ENCODE results near the gene SEPTIN6.
"Not testable (repeated sequence)": the region's sequence is repeated elsewhere in the genome, so short reads cannot be mapped to it uniquely, and the experiment has no call there.

Gene SEPTIN6

DNA sequence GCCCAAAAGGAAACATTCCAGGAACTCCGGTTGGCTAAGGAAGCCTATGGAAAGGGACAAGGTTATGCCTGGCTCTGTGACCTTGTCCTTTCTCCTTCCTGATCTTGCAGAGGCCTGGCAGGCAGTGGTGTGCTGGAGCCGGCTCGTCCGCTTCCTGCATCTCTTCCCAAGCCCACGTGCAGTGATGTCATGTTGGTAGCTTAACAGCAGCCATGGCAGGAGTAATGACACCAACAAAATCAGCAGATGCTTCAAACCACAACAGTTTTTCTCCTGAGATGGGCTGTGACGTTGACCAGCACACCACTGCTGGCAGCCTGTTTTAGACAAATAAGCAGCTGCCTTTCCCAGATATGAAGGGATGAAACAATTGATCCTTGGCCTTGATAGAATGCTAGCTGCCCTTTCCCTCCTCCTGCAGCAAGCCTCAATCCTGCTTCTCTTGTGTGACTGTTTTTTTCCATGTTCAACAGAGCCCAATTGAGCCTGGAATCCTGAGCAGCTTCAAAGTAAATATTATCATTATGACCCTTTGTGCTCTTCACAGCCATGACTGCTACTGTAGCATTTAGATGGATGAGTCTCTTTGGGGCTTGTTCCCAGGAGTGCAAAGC, 23.4 kb downstream of the SEPTIN6 start:
- Histone ChIP-seq H3K27ac (peak overlapping the region; percentile 11), H3K4me3 (ENCODE audit: low read depth, low read length) (no peak overlapping the region), H3K27me3 (replicated peaks) (no peaks in the 10 kb centered on the region), H3K36me3 (replicated peaks) (no peaks in the 10 kb centered on the region)
- in situ Hi-C loops (cut with HindIII; ENCODE audit: low pct_ligation_motif_present, low sequenced_read_pairs), result no loop called here
- DNase-seq, result peak; percentile 44
- TF ChIP-seq, protein P1, sequence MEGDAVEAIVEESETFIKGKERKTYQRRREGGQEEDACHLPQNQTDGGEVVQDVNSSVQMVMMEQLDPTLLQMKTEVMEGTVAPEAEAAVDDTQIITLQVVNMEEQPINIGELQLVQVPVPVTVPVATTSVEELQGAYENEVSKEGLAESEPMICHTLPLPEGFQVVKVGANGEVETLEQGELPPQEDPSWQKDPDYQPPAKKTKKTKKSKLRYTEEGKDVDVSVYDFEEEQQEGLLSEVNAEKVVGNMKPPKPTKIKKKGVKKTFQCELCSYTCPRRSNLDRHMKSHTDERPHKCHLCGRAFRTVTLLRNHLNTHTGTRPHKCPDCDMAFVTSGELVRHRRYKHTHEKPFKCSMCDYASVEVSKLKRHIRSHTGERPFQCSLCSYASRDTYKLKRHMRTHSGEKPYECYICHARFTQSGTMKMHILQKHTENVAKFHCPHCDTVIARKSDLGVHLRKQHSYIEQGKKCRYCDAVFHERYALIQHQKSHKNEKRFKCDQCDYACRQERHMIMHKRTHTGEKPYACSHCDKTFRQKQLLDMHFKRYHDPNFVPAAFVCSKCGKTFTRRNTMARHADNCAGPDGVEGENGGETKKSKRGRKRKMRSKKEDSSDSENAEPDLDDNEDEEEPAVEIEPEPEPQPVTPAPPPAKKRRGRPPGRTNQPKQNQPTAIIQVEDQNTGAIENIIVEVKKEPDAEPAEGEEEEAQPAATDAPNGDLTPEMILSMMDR (IDR thresholded peaks at IDR 0.05; ENCODE audit: low read depth, low read length, missing control alignments), result no peak

DNA sequence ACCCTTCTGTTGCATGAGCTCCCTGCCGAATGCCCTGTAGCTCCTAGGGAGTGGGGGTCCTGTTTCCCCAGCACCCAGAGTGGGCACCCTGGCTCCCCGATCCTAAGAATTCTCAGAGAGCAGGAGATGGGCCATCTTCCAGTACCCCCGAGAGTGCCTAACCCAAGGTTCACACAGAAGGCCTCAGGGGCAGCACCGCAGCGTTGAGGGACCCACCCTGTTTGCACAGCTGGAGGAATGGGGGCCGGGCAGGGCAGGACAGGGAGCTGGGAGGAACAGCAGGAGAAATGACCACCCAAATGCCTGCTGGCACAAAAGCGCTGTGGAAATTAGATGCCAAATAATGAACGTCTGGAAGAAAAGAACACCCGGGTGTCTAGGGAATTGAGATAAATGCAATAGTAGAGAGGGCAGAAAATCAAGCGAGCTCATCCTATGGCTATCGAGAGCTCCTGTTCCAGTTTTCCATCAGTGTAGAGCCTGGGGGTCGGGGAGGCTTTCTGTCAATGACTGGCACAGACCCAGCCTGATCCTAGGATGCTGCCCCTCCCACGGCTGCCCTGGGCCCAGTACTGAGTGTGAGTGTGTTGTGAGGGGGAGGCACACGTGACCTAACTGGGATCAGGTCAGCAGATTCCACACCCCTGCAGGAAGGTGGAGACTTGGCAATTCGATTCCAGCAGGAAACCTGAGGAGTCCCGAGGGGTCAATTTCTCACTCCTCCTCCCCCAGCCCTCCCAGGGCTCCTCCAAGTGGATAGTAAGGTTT, 25.7 kb downstream of the SEPTIN6 start:
- no peak overlapping the region for H3K27ac ChIP-seq
- H3K27me3 ChIP-seq (replicated peaks), result no peaks in the 10 kb centered on the region
- H3K4me3 ChIP-seq (ENCODE audit: low read depth, low read length), result no peak overlapping the region
- DNase-seq, result no peak
- H3K36me3 ChIP-seq (replicated peaks), result no peaks in the 10 kb centered on the region
- in situ Hi-C loops (cut with HindIII; ENCODE audit: low pct_ligation_motif_present, low sequenced_read_pairs), result no loop called here
- TF ChIP-seq, protein P1 (IDR thresholded peaks at IDR 0.05; ENCODE audit: low read depth, low read length, missing control alignments), result no peak

DNA sequence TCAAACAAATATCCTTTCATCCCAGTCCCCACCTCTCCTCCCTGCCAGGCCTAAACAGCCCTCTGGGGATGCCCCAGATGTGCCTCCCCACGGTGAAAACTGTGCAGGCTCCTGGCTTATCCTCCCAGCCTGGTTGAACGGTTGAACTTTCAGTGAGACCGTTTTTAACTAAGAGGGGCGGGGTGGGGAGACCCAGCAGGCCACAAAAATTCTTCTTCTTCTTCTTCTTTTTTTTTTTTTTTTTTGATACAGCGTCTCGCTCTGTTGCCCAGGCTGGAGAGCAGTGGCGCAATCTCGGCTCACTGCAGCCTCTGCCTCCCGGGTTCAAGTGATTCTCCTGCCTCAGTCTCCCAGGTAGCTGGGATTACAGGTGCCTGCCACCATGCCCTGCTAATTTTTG, 28.1 kb downstream of the SEPTIN6 start:
- in situ Hi-C loops (cut with HindIII; ENCODE audit: low pct_ligation_motif_present, low sequenced_read_pairs); H3K4me3 ChIP-seq (ENCODE audit: low read depth, low read length); H3K27me3 ChIP-seq (replicated peaks); DNase-seq; H3K27ac ChIP-seq; H3K36me3 ChIP-seq (replicated peaks): not testable (repeated sequence)

DNA sequence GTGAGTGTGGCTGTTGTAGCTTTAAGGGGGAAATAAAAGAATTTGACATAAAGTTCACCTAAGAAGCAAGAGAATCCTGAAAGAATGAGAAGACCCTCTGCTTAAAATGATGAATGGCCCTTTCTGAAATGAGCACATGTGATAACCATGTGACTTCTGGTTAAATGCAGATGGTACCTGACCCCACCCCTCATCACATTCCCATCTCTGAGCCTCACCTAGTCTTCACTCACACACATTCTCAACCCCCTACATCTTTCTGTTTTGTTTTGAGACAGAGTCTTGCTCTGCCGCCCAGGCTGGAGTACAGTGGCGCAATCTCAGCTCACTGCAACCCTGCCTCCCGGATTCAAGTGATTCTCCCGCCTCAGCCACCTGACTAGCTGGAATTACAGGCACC, 31.5 kb downstream of the SEPTIN6 start:
- no peak for DNase-seq
- TF ChIP-seq, protein P1 (IDR thresholded peaks at IDR 0.05; ENCODE audit: low read depth, low read length, missing control alignments), result no peak
- H3K4me3 ChIP-seq (ENCODE audit: low read depth, low read length), result no peak overlapping the region
- no peaks in the 10 kb centered on the region for H3K27me3 ChIP-seq (replicated peaks)
- H3K36me3 ChIP-seq (replicated peaks), result no peaks in the 10 kb centered on the region
- in situ Hi-C loops (cut with HindIII; ENCODE audit: low pct_ligation_motif_present, low sequenced_read_pairs), result no loop called here
- H3K27ac ChIP-seq, result no peak overlapping the region

DNA sequence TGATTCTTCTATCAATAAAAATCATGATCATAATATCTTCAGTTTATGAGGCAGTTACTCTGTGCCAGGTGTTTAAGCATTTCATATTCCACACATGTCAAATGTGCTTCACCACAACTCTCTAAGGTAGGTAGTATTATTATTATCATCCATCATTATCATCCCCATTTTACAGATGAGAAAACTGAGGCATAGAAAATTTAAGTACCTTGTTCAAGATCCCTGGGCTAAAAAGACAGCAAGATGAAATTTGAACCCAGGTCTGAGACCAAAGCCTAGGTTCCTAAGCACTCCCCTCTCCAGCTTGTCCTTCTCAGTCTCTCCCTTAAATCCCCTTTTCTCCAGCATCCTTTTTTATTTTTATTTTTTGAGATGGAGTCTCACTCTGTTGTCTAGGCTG, 33.4 kb downstream of the SEPTIN6 start:
- Histone ChIP-seq H3K27me3 (replicated peaks) (no peaks in the 10 kb centered on the region), H3K4me3 (ENCODE audit: low read depth, low read length) (no peak overlapping the region), H3K36me3 (replicated peaks) (no peaks in the 10 kb centered on the region), H3K27ac (no peak overlapping the region)
- in situ Hi-C loops (cut with HindIII; ENCODE audit: low pct_ligation_motif_present, low sequenced_read_pairs), result no loop called here
- DNase-seq, result no peak
- TF ChIP-seq, protein P1 (IDR thresholded peaks at IDR 0.05; ENCODE audit: low read depth, low read length, missing control alignments), result no peak

DNA sequence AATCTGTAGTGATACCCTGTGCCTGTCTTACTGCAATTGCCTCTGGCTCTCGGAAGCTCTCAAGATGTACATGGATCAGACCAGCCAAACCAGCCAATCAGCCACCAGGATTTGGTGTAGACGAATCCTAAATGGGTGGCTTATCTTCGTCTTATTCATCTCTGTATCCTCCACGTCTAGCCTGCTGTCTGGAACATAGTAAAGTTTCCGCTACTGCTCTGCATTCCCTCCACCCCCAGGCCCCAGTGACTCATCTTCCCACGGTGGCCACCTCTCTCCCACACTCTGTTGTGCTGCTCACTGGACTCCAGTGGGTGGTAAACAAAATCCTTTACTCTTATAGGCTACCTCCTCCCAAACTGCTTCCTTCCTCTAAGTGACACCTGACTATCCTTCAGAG, 37.8 kb downstream of the SEPTIN6 start:
- TF ChIP-seq, protein P1 (IDR thresholded peaks at IDR 0.05; ENCODE audit: low read depth, low read length, missing control alignments), result no peak
- Histone ChIP-seq H3K4me3 (ENCODE audit: low read depth, low read length) (no peak overlapping the region), H3K27ac (peak overlapping the region; percentile 87), H3K36me3 (replicated peaks) (no peaks in the 10 kb centered on the region), H3K27me3 (replicated peaks) (no peaks in the 10 kb centered on the region)
- peak; percentile 96 for DNase-seq
- in situ Hi-C loops (cut with HindIII; ENCODE audit: low pct_ligation_motif_present, low sequenced_read_pairs), result no loop called here

Measured in brain microvascular endothelial cell (primary cell).